Psoas muscle (tissue), 8 donors: Measurements from ENCODE around the gene MYO7A. TPM values are rescaled to one million over a fixed set of nuclear protein-coding genes. Genes with fewer than 3 reads are reported as not detected.

Experiments used
- ATAC-seq, 4 donors: fragments of 200-7000 bp; cut with Tn5 transposase; one replicate each; pipeline ENCODE4 v1.9.1; 2020; ENCODE audit warnings: moderate library complexity in 3 of 4, mild to moderate bottlenecking in 2 of 4
- DNase-seq, 2 donors: peaks; one replicate each; pipeline ENCODE4 v3.0.0-alpha.2; 2020
- H3K27ac ChIP-seq: fragments of 200-600 bp; one replicate; pipeline ENCODE4 v1.8.0; 2022
- H3K27me3 ChIP-seq, 3 donors: fragments of 200-600 bp in 1 of 3; one replicate each; pipeline versions ENCODE4 v1.6.1 to v1.8.0; 2013 to 2022; ENCODE audit warnings: low read length in 2 of 3, mild to moderate bottlenecking in 2 of 3, moderate library complexity in 1 of 3; ENCODE audit not compliant: insufficient read depth in 3 of 3
- H3K36me3 ChIP-seq, 2 donors: fragments of 200-600 bp in 1 of 2; one replicate each; pipeline versions ENCODE4 v1.6.1 to v1.8.0; 2013 to 2022; ENCODE audit warnings: low read depth in 1 of 2, mild to moderate bottlenecking in 1 of 2, moderate library complexity in 1 of 2; ENCODE audit not compliant: insufficient read depth in 1 of 2
- H3K4me1 ChIP-seq: fragments of 200-600 bp; one replicate; pipeline ENCODE4 v1.8.0; 2022
- H3K4me3 ChIP-seq: fragments of 200-600 bp; one replicate; pipeline ENCODE4 v1.8.0; 2022; ENCODE audit warnings: mild to moderate bottlenecking
- H3K9me3 ChIP-seq: fragments of 200-600 bp; one replicate; pipeline ENCODE4 v1.8.0; 2022
- CTCF ChIP-seq: fragments of 200-600 bp; IDR thresholded peaks from one replicate; pipeline ENCODE4 v1.8.0; 2022; ENCODE audit warnings: antibody characterized with exemption
- WGBS, 3 donors: extraction: QIAGEN DNeasy Blood & Tissue Kit; methylation state at CpG; one replicate each; pipeline versions ENCODE4 v1.1.6 to v1.1.7; 2013; 5-methylcytosine and 5-hydroxymethylcytosine counted together
- intact Hi-C, 2 donors: fragments of 100-400 bp; cut with DNase I; formaldehyde crosslinking; loops; one replicate each; pipeline versions ENCODE4 v1.11.0 to v1.14.2; 2022
- polyA plus RNA-seq, 3 donors: library from polyadenylated mRNA; stranded (reverse); fragments of 200-250 nt; gene quantifications; one replicate each; pipeline ENCODE4 v1.2.3, GENCODE V29; 2013
- total RNA-seq, 4 donors: library from RNA; stranded (reverse); fragmentation: NEBNext Ultra II Directional in 2 of 4; extraction: Animal tissue kit (Norgen Biotek cat#: 25700) in 2 of 4; gene quantifications; one replicate each; pipeline versions ENCODE4 v1.2.1 to v1.2.4, GENCODE V29; 2021 to 2023
- donor health status: healthy with polysubstance abuse.
- donor health status: DM: no; HTN: no; CAD: no; lungs with moderate emphysema.
- donor health status: Bipolar disorder and iron deficiency.
- donor health status: healthy.
- donor health status: DM: yes; HTN: yes; CAD: no.
- donor health status: DM: no; HTN: no; CAD: no.
- donor health status: DM: no; HTN: no; CAD: no.
- donor health status: DM: yes; HTN: yes; CAD: no.

MYO7A gene
- total and polyA plus RNA-seq, 7 donors, result 0.62 to 3.0 (median 2.3) TPM

GRCh38 chr11:77179048-77179447, 51.0 kb downstream of the MYO7A start:
- Histone ChIP-seq H3K36me3 (no peaks in the 10 kb centered on the region), H3K9me3 (no peaks in the 10 kb centered on the region), H3K4me3 (no peak overlapping the region), H3K27ac (no peak overlapping the region), H3K27me3 (no peaks in the 10 kb centered on the region), H3K4me1 (peaks cover 5% of the 10 kb centered on the region)
- WGBS, 3 donors, result 24 to 50% (median 37%) methylated on average over 5 of the region's 5 CpGs
- ATAC-seq (peak in 2 of 4 donors; percentile 53 to 65), DNase-seq (peak in 1 of 2 donors; percentile 51)
- intact Hi-C loops, result no loop called here
- TF ChIP-seq CTCF, result no peak

DNA sequence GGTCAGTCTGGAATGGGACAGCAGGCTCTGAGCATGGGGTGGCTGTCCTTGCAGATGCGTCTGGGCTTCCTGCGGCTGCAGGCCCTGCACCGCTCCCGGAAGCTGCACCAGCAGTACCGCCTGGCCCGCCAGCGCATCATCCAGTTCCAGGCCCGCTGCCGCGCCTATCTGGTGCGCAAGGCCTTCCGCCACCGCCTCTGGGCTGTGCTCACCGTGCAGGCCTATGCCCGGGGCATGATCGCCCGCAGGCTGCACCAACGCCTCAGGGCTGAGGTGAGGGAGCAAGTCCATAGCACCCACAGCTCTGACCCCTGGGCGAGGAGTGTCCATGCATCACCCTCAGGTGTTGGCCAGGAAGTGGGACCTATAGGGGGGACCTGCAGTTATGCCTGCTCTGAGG, 51.6 kb downstream of the MYO7A start:
- no peaks in the 10 kb centered on the region for H3K9me3 ChIP-seq
- intact Hi-C loops, result loop anchor here (10.0 kb wide), 2 partner anchors 135 to 255 kb away; no protein-coding TSS in a partner anchor
- ATAC-seq (no peak), DNase-seq (peak in 1 of 2 donors; percentile 39)
- 87 to 94% (median 91%) methylated on average over 19 of the region's 19 CpGs for WGBS, 3 donors
- H3K4me1 ChIP-seq, result peaks cover 5% of the 10 kb centered on the region
- no peak overlapping the region for H3K27ac ChIP-seq
- H3K4me3 ChIP-seq, result no peak overlapping the region
- H3K27me3 ChIP-seq, result no peaks in the 10 kb centered on the region
- no peaks in the 10 kb centered on the region for H3K36me3 ChIP-seq
- no peak for TF ChIP-seq CTCF

GRCh38 chr11:77180346-77180745, 52.3 kb downstream of the MYO7A start:
- ATAC-seq (no peak), DNase-seq (peak in 1 of 2 donors; percentile 27)
- intact Hi-C loops, result loop anchor here (10.0 kb wide), 2 partner anchors 136 to 256 kb away; no protein-coding TSS in a partner anchor
- Histone ChIP-seq H3K36me3 (no peaks in the 10 kb centered on the region), H3K9me3 (no peaks in the 10 kb centered on the region), H3K27me3 (no peaks in the 10 kb centered on the region), H3K4me3 (no peak overlapping the region), H3K4me1 (peaks cover 5% of the 10 kb centered on the region), H3K27ac (no peak overlapping the region)
- no peak for TF ChIP-seq CTCF
- WGBS, 3 donors, result 82 to 94% (median 90%) methylated on average over 11 of the region's 11 CpGs

DNA sequence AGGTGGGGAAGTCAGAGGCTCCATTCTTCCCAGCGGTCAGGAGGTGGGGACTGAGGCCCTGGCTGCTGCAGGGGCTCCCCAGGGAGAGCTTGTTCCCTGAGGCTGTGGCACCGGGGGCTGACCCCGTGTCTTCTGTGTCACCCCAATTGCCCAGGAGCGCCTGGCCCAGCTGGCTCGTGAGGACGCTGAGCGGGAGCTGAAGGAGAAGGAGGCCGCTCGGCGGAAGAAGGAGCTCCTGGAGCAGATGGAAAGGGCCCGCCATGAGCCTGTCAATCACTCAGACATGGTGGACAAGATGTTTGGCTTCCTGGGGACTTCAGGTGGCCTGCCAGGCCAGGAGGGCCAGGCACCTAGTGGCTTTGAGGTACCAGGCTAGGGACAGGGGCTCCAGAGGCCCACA, 53.2 kb downstream of the MYO7A start:
- Histone ChIP-seq H3K4me3 (no peak overlapping the region), H3K4me1 (peaks cover 5% of the 10 kb centered on the region), H3K27me3 (no peaks in the 10 kb centered on the region), H3K9me3 (no peaks in the 10 kb centered on the region), H3K27ac (no peak overlapping the region), H3K36me3 (no peaks in the 10 kb centered on the region)
- TF ChIP-seq CTCF, result no peak
- ATAC-seq (no peak), DNase-seq (peak in 1 of 2 donors; percentile 28)
- 87 to 94% (median 90%) methylated on average over 8 to 11 of the region's 11 CpGs for WGBS, 3 donors
- intact Hi-C loops, result loop anchor here (10.0 kb wide), 2 partner anchors 136 to 256 kb away; no protein-coding TSS in a partner anchor
